Endothelial cell of umbilical vein (primary cell): Measurements from ENCODE around the gene MAPK8IP2. TPM values are rescaled to one million over a fixed set of nuclear protein-coding genes. Genes with fewer than 3 reads are reported as not detected.

Source experiments
- BruUV-seq: library from RNA; stranded (reverse); fragments of 400-500 nt; replicated peaks from 2 replicates; lab custom pipeline; 2021; lab: Mats Ljungman, UMichigan
- CTCF ChIA-PET: fragments of 300-600, 350-600 bp; sonication (Branson Sonifier 250); formaldehyde crosslinking; loops from one replicate; lab custom pipeline; 2021; ENCODE audit warnings: antibody characterized with exemption, inconsistent platforms; lab: Charles Lee
- POLR2A ChIA-PET: fragments of 300-600, 350-600 bp; sonication (Branson Sonifier 250); formaldehyde crosslinking; loops from one replicate; lab custom pipeline; 2021; ENCODE audit warnings: antibody characterized with exemption, inconsistent platforms; lab: Charles Lee
- DNase-seq: peaks from one replicate; pipeline ENCODE4 v3.0.0-alpha.2; 2011; ENCODE audit warnings: low read depth, low spot score
- FAIRE-seq: peaks from 2 replicates; lab custom pipeline; 2011; peaks lifted over from hg19 to GRCh38; lab: Jason Lieb, UNC
- H2AFZ ChIP-seq: 2 replicates; pipeline ENCODE4 v1.6.0; 2012; ENCODE audit warnings: low read depth, low read length, control low read depth, inconsistent platforms
- H3K27ac ChIP-seq: 2 replicates; pipeline ENCODE4 v1.5.1; 2011; ENCODE audit warnings: low read depth, mild to moderate bottlenecking, control low read depth, low read length, moderate library complexity; ENCODE audit not compliant: insufficient read depth
- H3K27me3 ChIP-seq, 2 experiments: 2 replicates each; pipeline versions ENCODE4 v1.6.0 to v1.6.1; 2011; ENCODE audit warnings: low read length in 2 of 2, mixed read lengths in 1 of 2; ENCODE audit not compliant: control insufficient read depth in 2 of 2, insufficient read depth in 2 of 2
- H3K36me3 ChIP-seq, 2 experiments: 2 replicates in 1 of 2; 3 replicates in 1 of 2; pipeline ENCODE4 v1.5.1; 2011; ENCODE audit warnings: low read length in 2 of 2, mild to moderate bottlenecking in 1 of 2, moderate library complexity in 1 of 2; ENCODE audit not compliant: control insufficient read depth in 2 of 2, insufficient read depth in 2 of 2; ENCODE audit errors: extremely low read depth in 1 of 2
- H3K4me1 ChIP-seq: 3 replicates; pipeline ENCODE4 v1.5.1; 2011; ENCODE audit warnings: mild to moderate bottlenecking, low read length; ENCODE audit not compliant: control insufficient read depth, insufficient read depth; ENCODE audit errors: extremely low read depth
- H3K4me2 ChIP-seq: 2 replicates; pipeline ENCODE4 v1.6.1; 2011; ENCODE audit warnings: low read length, control low read depth, mixed read lengths; ENCODE audit not compliant: insufficient read depth
- H3K4me3 ChIP-seq, 3 experiments: fragments of 200-600 bp in 1 of 3; sonication (generic), shearing (Covaris generic) in 1 of 3; replicated peaks in 1 of 3; 2 replicates each; pipeline ENCODE4 v1.5.1; 2011 to 2016; ENCODE audit warnings: control low read depth in 3 of 3, low read length in 3 of 3, mild to moderate bottlenecking in 2 of 3, inconsistent platforms in 1 of 3, low read depth in 1 of 3, moderate library complexity in 1 of 3; ENCODE audit not compliant: insufficient read depth in 1 of 3
- H3K79me2 ChIP-seq: 2 replicates; pipeline ENCODE4 v1.6.0; 2012; ENCODE audit warnings: low read length, inconsistent platforms; ENCODE audit not compliant: control insufficient read depth, insufficient read depth
- H3K9ac ChIP-seq: replicated peaks from 2 replicates; pipeline ENCODE3; 2011; ENCODE audit warnings: low read length, control low read depth; ENCODE audit not compliant: insufficient read depth; ENCODE audit errors: extremely low read depth
- H3K9me1 ChIP-seq: replicated peaks from 3 replicates; pipeline ENCODE4 v1.6.0; 2011; ENCODE audit warnings: mild to moderate bottlenecking, low read length; ENCODE audit not compliant: control insufficient read depth, insufficient read depth; ENCODE audit errors: extremely low read depth
- H3K9me3 ChIP-seq: replicated peaks from 2 replicates; pipeline ENCODE4 v1.5.1; 2012; ENCODE audit warnings: low read length, inconsistent platforms; ENCODE audit not compliant: control insufficient read depth, insufficient read depth
- H4K20me1 ChIP-seq: replicated peaks from 2 replicates; pipeline ENCODE3; 2011; ENCODE audit warnings: mild to moderate bottlenecking, low read length; ENCODE audit not compliant: control insufficient read depth, insufficient read depth; ENCODE audit errors: extremely low read depth
- CTCF ChIP-seq, 2 donors: IDR thresholded peaks; 1 replicate in 1 of 2; 2 replicates in 1 of 2; pipeline ENCODE4 v1.5.1; 2011; ENCODE audit warnings: low read length in 2 of 2, mild to moderate bottlenecking in 2 of 2, moderate library complexity in 2 of 2, control low read depth in 1 of 2, inconsistent platforms in 1 of 2, low read depth in 1 of 2; ENCODE audit not compliant: insufficient read depth in 1 of 2; ENCODE audit errors: extremely low read depth in 1 of 2
- EZH2 ChIP-seq: IDR thresholded peaks from 2 replicates; pipeline ENCODE4 v1.6.1; 2012; ENCODE audit warnings: borderline replicate concordance, low read depth, mild to moderate bottlenecking, moderate library complexity, low read length, inconsistent platforms; ENCODE audit not compliant: severe bottlenecking
- FOS ChIP-seq: IDR thresholded peaks from 2 replicates; pipeline ENCODE4 v1.6.1; 2011; ENCODE audit warnings: mild to moderate bottlenecking, low read length, moderate library complexity, borderline replicate concordance; ENCODE audit not compliant: insufficient read depth
- GATA2 ChIP-seq: IDR thresholded peaks from 2 replicates; pipeline ENCODE4 v1.7.0; 2011; ENCODE audit warnings: low read depth, mild to moderate bottlenecking, moderate library complexity, mixed read lengths, low read length; ENCODE audit not compliant: insufficient read length, insufficient read depth
- JUN ChIP-seq: IDR thresholded peaks from 2 replicates; pipeline ENCODE4 v1.6.1; 2011; ENCODE audit warnings: borderline replicate concordance, low read depth; ENCODE audit not compliant: insufficient read length, insufficient read depth
- MAX ChIP-seq: IDR thresholded peaks from 2 replicates; pipeline ENCODE4 v1.6.1; 2011; ENCODE audit not compliant: insufficient read depth, insufficient read length
- MYC ChIP-seq: IDR thresholded peaks from one replicate; pipeline ENCODE4 v1.6.1; 2011; ENCODE audit warnings: mild to moderate bottlenecking, low read depth, low read length
- POLR2A ChIP-seq: IDR thresholded peaks from 2 replicates; pipeline ENCODE4 v1.6.1; 2012; ENCODE audit warnings: low read depth, mild to moderate bottlenecking, control low read depth, low read length
- POLR2AphosphoS5 ChIP-seq: IDR thresholded peaks from 2 replicates; pipeline ENCODE4 v1.6.1; 2012; ENCODE audit warnings: low read depth, mild to moderate bottlenecking, control low read depth, low read length, moderate library complexity; ENCODE audit not compliant: insufficient read depth
- dilution Hi-C: fragments of 300-500 bp; cut with MboI; formaldehyde crosslinking; loops from one replicate; pipeline ENCODE4 v1.15.0; 2019; ENCODE audit warnings: low sequenced_read_pairs; ENCODE audit not compliant: extremely low pct_ligation_motif_present
- intact Hi-C: fragments of 100-400 bp; cut with micrococcal nuclease; formaldehyde crosslinking; loops from one replicate; pipeline ENCODE4 v1.10.0; 2022
- polyA plus RNA-seq, 4 experiments: library from polyadenylated mRNA; depleted of rRNA in 3 of 4; stranded (reverse) in 3 of 4; unstranded in 1 of 4; fragments of >200 nt; gene quantifications; 2 replicates each; pipeline versions ENCODE4 v1.2.1 to v1.2.3, GENCODE V29; 2011 to 2012; ENCODE audit warnings: missing spikeins in 1 of 4
- total RNA-seq: library from RNA; stranded (reverse); gene quantifications from 2 replicates; pipeline ENCODE4 v1.2.3, GENCODE V29; 2021

The MAPK8IP2 gene
- total and polyA plus RNA-seq, 2 donors (not counting 3 experiments of a cell fraction or from before 2014, with no cell fraction given): 0.21 to 0.31 TPM

- ChIA-PET POLR2A (no interaction called here), CTCF (interaction anchor here (1.2 kb wide), 1 partner anchor 9 kb away, joined by 3 read pairs; no protein-coding TSS in a partner anchor)
- Histone ChIP-seq H2AFZ (no peak overlapping the region), H3K79me2 (no peaks in the 10 kb centered on the region), H3K36me3 (no peaks in the 10 kb centered on the region), H3K4me1 (no peaks in the 10 kb centered on the region), H3K4me3 (no peak overlapping the region), H4K20me1 (no peaks in the 10 kb centered on the region), H3K4me2 (no peak overlapping the region), H3K27me3 (peaks cover 3 to 4% of the 10 kb centered on the region in 2 experiments), H3K27ac (no peak overlapping the region), H3K9me3 (no peaks in the 10 kb centered on the region), H3K9ac (no peak overlapping the region), H3K9me1 (no peaks in the 10 kb centered on the region)
- dilution Hi-C loops (no loop called here), intact Hi-C loops (no loop called here)
- BruUV-seq: no TSS peak
- no peak for TF ChIP-seq CTCF (IDR thresholded peaks at IDR 0.05; ENCODE audit: extremely low read depth in 1 of 2, insufficient read depth in 1 of 2, low read depth in 1 of 2, low read length in 2 of 2)
- TF ChIP-seq GATA2: no peak
- TF ChIP-seq POLR2AphosphoS5: no peak
- TF ChIP-seq MAX: no peak
- TF ChIP-seq EZH2: no peak
- TF ChIP-seq POLR2A: no peak
- no peak for TF ChIP-seq MYC
- TF ChIP-seq JUN: no peak
- no peak for TF ChIP-seq FOS
- FAIRE-seq: no peak
- DNase-seq: no peak
Observed at GRCh38 chr22:50612168-50612527, 11.6 kb downstream of the MAPK8IP2 start.
